Activated CD8-positive, alpha-beta memory T cell treated with anti-CD3 and anti-CD28 coated beads for 36 hours (primary cell): ENCODE data around the gene ADAMTS7. TPM values are rescaled to one million over a fixed set of nuclear protein-coding genes. Genes with fewer than 3 reads are reported as not detected.
"Not testable (repeated sequence)": the region's sequence is repeated elsewhere in the genome, so short reads cannot be mapped to it uniquely, and the experiment has no call there.

Experiments
- CTCF ChIA-PET: fragments of 350-600 bp; sonication (Branson Sonifier 250); formaldehyde crosslinking; loops from one replicate; lab custom pipeline; 2021; ENCODE audit warnings: antibody characterized with exemption; lab: Charles Lee
- POLR2A ChIA-PET: fragments of 350-600 bp; sonication (Branson Sonifier 250); formaldehyde crosslinking; loops from one replicate; lab custom pipeline; 2021; ENCODE audit warnings: antibody characterized with exemption; lab: Charles Lee
- total RNA-seq, 2 experiments: library from RNA; stranded (reverse); gene quantifications; one replicate each; pipeline ENCODE4 v1.2.3, GENCODE V29; 2021

Gene ADAMTS7
- total RNA-seq, 2 experiments from 2014 or later, result 0.23 to 0.48 TPM

DNA sequence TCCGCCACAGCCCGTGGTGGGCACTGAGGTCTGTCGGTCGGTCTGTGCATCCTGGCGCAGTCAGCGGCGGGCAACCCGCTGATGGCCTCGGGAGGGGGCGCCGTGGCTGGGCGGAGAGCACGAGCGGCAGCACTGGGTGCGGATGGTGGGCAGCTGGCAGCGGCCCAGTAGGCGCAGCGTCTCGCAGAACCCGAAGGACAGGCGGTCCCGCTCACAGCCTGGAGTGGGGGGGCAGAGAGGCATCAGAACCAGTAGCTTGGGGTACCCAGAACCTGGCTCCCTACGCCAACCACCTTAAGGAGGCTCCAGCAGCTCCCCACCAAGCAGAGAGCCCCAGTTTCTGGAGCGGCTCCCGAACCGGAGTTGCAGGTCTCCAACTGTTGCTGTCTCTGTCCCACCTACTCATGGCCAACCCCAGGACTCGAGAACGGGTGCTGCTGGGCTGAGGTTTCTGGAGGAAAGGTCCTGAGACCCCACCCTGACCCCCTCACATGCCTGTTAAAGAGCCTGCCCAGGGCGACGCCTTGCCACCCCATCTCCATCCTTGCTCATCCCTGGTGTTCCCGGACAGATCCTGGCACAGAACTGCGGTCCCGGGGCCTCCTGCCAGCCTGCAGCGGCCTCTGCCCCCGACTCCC, 51.8 kb downstream of the ADAMTS7 start:
- POLR2A ChIA-PET, CTCF ChIA-PET: not testable (repeated sequence)

DNA sequence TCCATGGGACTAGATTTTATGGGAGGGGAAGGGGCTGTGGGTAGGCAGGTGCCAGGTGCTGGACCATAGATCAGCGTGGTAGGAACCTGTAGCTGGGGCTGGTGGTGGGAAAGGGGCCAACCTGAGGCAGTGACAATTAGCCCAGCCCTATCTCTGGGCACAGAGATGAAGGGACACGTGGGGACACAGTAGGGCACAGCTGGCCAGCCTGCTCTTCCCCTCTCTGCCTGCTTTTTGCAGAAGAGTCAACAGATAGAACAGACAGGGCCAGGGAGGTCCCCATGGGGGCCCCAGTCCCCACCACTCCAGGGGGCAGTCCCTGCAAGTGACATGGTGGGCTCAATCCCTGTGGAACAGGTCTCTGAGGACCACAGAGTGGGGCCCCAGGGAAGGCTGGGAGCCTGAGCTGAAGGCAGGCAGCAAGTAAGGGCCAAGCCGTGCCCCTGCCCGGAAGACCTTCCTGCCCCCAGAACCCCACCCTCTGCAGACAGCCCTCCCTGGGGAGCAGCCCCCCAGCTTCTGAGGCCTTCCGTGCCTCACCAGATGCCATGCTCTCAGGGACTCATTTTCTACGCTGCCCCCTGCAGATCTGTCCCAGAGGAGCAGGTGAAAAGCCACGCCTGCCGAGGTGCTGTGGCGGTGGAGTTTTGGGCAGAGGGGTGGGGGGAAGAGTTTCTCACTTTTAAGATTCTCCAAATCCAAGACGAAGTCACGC, 52.6 kb downstream of the ADAMTS7 start:
- CTCF ChIA-PET, POLR2A ChIA-PET: not testable (repeated sequence)

DNA sequence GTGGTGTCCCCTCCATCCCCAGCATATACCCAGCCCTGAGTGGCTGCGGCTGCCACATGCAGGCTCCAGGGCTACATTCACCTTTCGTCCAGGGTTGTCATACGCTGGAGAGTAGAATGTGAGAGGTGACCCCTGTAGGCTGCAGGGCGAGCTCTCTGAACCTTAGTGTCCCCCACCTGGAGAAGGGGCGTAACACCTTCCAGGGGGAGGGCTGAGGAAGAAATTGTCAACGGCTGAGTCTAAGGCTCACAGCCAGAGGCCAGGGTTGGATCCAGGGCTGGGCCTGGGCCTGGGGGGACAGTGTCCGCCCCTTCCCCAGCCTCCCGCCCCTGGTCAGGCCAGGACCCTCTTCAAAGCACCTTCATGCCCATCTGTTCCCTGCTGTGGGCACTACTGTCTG, 53.2 kb downstream of the ADAMTS7 start:
- CTCF ChIA-PET, POLR2A ChIA-PET: not testable (repeated sequence)

DNA sequence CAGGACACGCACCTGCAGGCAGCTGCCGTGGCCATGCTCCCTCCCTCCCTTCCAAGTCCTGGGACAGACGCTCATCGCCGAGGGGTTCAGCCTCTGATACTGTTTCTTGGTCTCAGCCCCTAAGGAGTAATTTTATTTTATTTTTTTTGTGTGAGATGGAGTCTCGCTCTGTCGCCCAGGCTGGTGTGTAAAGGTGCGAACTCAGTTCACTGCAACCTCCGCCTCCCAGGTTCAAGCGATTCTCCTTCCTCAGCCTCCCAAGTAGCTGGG, 53.7 kb downstream of the ADAMTS7 start:
- ChIA-PET CTCF (no interaction called here), POLR2A (no interaction called here)

DNA sequence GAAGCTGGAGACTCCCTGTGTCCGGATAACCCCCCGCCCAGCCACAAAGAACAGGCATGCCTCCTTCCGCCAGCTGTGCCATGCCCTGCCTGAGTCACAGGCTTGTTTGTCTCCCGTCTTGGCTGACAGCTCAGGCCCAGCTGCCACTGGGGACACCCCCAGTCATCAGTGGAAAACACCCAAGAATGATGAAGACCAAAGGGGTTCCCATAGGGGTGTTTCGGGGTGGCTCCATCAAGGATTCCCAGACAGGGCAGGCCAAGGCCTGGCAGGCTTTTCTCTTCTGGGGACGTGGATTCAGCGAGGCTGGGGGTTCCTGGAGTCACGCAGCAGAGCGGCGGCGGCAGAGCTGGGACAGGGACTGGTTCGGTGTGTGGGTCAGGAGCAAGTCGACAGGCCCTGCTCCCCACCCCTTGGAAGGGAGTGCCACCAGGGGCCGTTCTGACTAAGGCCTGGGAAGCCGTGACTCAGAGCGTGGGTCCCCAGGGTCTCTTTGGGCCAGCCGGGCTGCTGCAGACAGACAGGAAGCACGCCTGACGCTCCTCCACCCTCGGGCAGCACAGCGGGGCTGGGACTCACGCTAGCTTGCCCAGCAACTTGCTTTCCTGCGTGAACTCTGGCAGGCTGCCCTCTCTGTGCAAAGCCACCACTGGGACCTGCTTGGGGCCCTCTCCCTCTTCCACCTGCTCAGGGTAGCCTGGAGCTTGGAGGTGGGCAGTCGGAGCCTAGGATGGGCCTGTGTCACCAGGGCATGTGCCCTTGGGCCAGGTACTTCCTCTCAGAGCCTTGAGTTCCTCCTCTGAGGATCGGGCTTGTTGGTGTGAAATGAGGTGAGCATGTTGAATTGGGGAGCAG, 54.3 kb downstream of the ADAMTS7 start:
- CTCF ChIA-PET, POLR2A ChIA-PET: not testable (repeated sequence)

DNA sequence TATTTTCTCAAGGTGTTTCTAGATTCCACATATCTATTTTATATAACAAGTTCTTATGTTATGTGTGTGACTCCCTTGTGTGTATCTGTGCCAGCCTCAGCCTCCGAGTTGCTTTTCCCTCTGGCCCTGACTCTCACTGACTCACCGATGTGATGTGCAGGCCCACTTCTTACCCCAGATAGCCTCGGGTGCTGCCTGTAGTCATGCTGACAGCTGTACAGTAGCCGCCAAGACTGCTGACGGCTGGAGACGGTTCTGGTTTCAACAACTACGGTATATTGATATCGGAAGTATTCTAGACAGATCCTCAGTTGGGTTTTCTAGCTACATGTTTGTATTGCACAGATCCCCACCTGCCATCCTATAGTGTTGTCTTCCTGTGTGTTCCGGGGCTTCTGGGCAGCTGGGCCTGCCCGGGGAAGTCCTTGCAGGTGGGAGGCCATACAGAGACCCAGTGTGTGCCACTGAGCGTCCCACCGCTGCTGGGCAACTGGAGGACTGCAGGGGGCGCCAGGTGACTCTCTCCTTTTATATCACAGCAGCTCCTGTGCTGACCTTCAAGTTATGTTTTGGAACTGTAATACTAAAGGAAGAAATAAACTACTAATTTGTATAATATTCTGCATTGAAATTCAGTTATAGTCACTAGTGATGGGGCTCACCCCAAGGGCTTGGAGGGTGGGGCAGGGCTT, 55.2 kb downstream of the ADAMTS7 start:
- POLR2A ChIA-PET, CTCF ChIA-PET: not testable (repeated sequence)

DNA sequence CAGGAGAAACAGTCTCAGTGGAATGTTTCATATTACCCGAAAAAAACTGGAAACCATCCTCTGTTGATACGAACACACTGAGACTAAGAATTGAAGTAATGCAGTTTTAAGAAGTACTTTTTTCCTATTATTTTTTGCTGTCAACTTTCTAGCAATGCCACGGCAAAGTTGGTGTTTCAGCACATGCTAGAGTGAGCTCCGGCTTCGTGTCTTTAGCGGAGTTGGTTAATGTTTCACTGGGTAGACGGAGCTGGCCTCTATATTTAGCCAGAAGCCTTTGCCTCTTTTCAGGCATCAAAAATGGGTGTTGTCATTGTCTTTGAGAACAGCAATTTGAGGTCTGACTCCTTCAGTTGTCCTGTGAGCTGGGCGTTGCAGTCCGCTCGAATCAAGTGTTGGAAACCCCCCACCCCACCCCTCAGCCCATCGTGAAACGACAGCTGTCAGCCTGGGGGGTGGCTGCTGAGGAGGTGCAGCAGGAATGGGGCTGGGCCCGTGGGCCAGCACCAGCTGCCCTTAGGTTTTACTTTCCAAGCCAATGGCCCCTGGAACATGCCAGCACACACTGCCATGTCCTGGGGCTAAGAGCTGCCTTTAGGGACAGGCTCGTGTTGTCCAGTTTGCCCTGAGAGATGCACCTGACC, 56.5 kb downstream of the ADAMTS7 start:
- CTCF ChIA-PET, result interaction anchor here (1.3 kb wide), 1 partner anchor 57 kb away, joined by 3 read pairs; the partner anchor contains the start of gene ADAMTS7
- POLR2A ChIA-PET, result not testable (repeated sequence)

DNA sequence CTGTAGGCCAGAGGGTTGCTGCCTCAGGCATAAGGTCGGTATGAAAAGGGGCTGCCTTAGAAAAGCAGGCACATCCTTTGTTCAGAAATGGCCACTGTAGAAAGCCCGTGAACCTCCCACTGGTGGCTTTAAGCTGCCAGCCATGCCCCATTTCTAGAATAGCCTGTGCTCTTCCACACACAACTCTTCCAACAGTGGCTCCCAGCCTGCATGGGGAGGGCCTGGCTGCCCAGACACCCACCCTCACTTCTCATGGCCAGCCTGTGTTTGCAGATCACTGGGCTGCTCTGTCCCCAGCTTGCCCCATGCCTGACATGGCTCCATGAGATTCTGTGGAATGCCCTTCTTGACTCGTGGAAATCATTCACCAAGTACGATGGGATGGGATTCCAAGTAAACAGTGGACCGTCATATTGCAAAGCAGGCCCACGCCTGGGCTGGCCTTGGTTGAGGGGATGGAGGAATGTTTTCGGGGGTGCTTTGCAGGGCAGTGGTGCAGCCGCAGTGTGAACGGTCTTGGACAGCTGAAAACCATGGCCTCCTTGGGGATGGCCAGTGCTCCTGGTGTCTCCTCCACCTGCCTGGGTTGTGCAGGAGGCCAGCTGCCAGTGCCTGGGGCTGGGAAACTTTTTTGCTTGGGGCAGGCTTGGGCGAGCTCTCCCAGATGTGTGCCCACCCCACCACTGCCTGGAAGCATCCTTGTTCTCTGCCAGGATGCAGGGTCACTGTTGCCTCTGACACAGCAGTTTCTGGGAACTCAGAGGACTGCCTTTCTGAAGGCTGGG, 57.3 kb downstream of the ADAMTS7 start:
- CTCF ChIA-PET, result interaction anchor here (1.3 kb wide), 1 partner anchor 58 kb away, joined by 3 read pairs; the partner anchor contains the start of gene ADAMTS7
- POLR2A ChIA-PET, result not testable (repeated sequence)

DNA sequence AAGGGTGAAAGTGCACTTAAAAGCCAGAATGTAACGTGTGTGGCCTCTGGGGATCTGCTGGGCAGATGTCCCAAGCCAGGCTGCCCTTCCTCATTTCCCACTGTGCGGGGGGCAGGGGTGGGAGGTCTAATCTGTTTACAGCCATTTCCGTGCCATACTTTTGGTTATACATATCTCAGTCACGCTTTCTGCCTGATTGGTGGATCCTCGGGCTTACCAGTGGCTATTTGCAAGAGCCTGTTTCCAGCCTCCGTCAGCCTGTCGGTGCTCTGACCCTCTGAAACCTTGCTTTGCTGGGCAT, 58.0 kb downstream of the ADAMTS7 start:
- CTCF ChIA-PET, POLR2A ChIA-PET: not testable (repeated sequence)

DNA sequence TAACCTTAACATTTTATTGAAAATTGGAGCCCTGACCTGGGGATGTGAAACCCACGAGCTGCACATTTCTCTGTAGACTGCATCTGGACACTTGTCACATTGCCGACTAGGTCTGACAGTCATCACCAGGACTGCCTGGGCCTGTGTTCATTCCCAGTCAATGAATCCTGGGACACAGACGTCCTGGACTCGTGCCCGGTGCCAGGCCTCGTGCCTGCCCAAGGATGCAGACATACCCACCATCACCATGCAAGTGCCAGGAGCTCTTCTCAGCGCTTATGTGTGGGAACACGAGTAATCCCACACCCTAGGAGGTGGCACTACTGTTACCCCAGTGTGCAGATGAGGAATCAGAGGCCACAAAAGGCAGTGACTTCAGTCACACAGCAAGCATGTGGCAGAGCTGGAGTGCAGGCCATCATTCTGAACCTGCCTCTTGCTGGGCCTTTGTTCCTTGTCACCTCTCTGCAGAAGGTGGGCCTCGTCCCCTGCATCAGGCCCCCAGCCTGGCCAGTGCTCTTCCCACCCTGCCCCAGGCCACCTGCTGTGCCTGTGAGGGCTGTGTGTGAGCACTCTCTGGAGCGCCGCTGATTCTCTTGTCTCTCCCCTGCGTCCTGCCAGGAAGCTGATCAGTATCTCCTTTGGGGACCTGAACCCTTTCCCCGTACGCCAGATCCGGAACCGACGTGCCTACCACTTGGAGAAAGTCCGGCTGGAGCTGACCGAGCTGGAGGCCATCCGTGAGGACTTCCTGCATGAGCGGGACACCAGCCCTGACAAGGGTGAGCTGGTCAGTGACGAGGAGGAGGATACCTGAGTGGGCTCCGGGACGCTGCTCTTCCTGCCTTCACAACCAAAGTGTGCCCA, 58.5 kb downstream of the ADAMTS7 start:
- CTCF ChIA-PET, result interaction anchor here (0.7 to 1.9 kb wide), 2 partner anchors 134 to 431 kb away, joined by 3 to 4 read pairs; no protein-coding TSS in a partner anchor
- POLR2A ChIA-PET, result no interaction called here

DNA sequence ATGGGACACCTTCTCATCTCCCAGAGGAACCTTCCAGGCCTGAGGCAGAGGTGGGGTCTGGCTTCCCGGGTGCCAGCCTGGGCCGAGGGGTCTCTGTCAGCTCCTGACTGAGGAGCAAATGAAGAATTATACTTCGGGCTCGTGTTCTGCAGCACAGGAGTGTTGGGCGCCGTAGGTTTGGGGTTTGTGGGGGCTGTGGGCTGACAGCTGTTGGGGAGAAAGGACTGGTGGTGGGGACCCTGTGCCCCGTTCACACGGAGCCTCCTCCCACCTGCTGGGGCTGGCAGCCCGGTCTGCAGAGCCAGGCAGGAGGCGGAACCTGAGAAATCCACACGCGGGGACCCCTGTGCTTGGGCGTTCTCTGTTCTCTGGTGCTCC, 59.7 kb downstream of the ADAMTS7 start:
- POLR2A ChIA-PET, result no interaction called here
- CTCF ChIA-PET, result interaction anchor here (0.7 to 1.9 kb wide), 7 partner anchors 10 to 433 kb away, joined by 3 to 5 read pairs (median 4); no protein-coding TSS in a partner anchor

DNA sequence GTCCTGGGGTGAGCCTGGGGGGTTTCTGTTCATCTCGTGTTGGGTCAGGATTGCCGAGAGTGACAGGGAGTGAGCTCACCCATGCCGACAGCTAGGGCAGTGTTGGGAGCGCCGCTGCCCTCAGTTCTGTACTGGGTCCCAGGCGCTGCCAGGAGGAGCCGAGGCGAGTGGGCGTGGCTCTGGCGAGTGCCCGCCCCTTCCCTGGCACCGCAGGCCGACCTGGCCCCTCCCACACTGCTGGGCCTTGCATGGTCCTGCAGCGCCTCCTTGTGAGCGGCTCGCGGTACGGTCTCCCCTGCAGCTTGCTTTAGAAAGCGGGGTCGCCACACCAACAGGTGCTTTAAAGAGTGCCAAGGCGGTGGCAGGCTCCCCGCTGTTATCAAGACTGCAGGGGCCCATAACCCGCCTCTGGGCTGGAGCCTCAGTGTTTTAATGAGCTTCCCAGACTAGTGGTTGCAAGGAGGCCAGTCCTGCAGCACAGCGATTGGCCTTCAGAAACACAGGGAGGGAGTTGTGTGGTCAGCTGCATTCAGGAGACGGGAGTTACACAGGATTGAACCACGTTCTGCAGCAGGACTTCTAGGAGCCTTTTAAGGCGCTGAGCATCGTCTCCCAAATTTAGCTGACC, 60.2 kb downstream of the ADAMTS7 start:
- CTCF ChIA-PET, result interaction anchor here (0.7 to 1.9 kb wide), 6 partner anchors 10 to 132 kb away, joined by 4 to 5 read pairs (median 4); no protein-coding TSS in a partner anchor
- POLR2A ChIA-PET, result not testable (repeated sequence)

DNA sequence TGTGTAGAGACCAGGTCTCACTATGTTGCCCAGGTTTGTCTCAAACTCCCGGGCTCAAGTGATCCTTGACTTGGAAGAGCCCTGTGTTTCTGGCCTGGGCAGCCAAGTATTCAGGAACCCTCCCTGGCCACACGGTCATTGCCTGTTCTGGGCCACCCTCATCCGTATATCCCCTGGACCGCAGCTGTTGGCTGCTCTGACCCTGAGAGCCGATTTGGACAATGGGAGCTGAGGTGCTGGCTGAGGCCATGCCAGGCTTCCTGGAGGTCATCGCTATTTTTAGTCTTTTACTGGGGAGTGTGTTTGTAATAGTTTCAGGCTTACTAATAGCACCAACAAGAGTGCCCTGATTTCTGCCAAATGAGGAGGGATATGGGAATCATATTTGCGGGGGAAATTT, 60.7 kb downstream of the ADAMTS7 start:
- ChIA-PET POLR2A (no interaction called here), CTCF (interaction anchor here (1.0 to 1.9 kb wide), 5 partner anchors 11 to 132 kb away, joined by 4 to 5 read pairs (median 4); no protein-coding TSS in a partner anchor)

DNA sequence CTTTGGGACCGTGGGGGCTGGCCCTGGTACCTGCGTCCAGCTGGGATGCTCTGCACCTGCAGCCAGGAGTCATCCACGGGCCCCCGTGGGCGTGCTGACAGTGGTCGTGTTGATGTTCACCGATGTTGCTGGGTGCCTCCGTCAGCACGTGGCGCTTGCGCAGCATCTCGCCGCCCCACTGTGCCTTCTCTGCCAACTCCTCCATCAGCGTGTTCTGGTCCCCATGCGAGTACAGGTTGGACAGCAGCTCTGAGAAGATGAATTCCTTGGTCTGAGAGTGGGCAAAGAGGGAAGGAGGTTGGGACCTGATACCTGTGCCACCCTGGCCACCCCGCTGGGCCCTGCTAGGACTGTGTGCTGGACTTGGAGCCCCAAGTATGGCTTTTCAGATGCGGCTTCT, 61.4 kb downstream of the ADAMTS7 start:
- ChIA-PET CTCF (no interaction called here), POLR2A (no interaction called here)

DNA sequence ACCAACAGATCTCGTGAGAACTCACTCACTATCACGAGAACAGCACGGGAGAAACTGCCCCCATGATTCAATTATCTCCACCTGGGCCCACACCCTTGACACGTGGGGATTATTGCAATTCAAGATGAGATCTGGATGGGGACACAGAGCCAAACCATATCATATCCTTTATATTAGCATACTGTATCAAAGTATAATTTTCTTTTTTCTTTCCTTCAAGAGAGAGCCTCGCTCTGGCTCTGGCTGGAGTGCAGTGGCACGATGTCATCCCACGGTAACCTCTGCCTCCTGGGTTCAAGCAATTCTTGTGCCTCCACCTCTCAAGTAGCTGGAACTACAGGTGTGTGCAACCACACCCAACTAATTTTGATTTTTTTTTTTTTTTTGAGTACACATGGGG, 63.4 kb downstream of the ADAMTS7 start:
- POLR2A ChIA-PET, result not testable (repeated sequence)
- CTCF ChIA-PET, result interaction anchor here (0.7 kb wide), 1 partner anchor 621 kb away, joined by 4 read pairs; no protein-coding TSS in a partner anchor

DNA sequence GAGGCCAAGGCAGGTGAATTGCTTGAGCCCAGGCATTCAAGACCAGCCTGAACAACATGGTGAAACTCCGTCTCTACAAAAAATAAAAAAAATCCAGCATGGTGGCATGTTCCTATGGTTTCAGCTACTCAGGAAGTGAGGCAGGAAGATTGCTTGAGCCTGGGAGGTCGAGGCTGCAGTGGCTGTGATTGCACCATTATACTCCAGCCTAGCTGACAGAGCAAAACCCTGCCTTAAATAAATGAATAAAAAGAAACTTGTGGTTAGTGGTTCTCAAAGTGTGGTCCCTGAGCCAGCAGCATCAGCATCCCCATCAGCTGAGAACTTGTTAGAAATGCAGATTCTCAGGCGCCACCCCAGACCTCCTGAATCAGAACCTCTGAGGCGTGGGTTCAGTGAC, 69.6 kb downstream of the ADAMTS7 start:
- CTCF ChIA-PET, result interaction anchor here (1.5 kb wide), 1 partner anchor 122 kb away, joined by 4 read pairs; no protein-coding TSS in a partner anchor
- POLR2A ChIA-PET, result not testable (repeated sequence)

DNA sequence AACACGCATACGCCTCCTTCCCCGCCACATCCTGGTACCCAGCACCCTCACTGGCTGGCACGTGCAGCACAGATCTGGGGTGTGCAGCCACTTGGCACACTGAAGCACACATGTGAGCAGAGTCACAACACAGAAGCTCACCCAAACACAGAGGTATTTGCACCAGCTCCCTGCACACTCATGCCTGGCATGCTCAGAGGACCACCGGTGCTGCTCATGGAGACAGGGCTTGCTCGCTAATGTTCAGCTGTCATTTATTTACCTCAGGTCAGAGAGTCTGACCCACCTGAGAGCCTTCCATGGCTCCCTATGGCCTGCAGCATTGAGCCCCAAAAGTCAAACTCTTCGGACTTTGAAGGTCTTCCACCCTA, 70.4 kb downstream of the ADAMTS7 start:
- ChIA-PET POLR2A (no interaction called here), CTCF (interaction anchor here (1.5 kb wide), 1 partner anchor 121 kb away, joined by 4 read pairs; no protein-coding TSS in a partner anchor)
